B cell (primary cell): ENCODE results near the gene MAP2K5.

Experiments used
- EZH2 ChIP-seq: IDR thresholded peaks from 2 replicates; pipeline ENCODE4 v1.6.1; 2012; ENCODE audit warnings: borderline replicate concordance, low read depth, mild to moderate bottlenecking, moderate library complexity, low read length; ENCODE audit not compliant: insufficient read depth, poor library complexity, severe bottlenecking
- TF ChIP-seq, protein P1 (sequence below): fragments of 200-600 bp; IDR thresholded peaks from one replicate; pipeline ENCODE4 v1.8.0; 2022; ENCODE audit warnings: antibody characterized with exemption, mild to moderate bottlenecking

DNA sequence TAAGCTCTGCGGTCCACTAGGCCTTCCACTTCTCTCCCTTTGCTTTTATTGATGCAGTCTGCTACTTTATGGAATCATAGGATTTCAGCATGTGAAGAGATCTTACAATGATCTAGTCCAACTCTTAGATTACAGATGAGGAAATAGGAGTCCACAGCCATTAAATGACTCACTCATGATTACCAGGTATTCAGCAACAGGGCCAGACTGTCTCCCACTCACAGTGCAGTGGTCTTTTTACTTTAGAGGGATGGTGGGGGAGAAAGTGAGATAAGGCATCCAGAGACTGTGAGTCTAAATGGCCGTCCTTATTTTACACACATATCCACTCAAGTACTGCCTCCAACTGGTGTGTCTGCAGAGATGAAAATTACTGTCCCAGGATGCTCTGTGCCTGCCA lies 194.3 kb downstream of the MAP2K5 start:
- no peak for TF ChIP-seq EZH2
- TF ChIP-seq, protein P1, sequence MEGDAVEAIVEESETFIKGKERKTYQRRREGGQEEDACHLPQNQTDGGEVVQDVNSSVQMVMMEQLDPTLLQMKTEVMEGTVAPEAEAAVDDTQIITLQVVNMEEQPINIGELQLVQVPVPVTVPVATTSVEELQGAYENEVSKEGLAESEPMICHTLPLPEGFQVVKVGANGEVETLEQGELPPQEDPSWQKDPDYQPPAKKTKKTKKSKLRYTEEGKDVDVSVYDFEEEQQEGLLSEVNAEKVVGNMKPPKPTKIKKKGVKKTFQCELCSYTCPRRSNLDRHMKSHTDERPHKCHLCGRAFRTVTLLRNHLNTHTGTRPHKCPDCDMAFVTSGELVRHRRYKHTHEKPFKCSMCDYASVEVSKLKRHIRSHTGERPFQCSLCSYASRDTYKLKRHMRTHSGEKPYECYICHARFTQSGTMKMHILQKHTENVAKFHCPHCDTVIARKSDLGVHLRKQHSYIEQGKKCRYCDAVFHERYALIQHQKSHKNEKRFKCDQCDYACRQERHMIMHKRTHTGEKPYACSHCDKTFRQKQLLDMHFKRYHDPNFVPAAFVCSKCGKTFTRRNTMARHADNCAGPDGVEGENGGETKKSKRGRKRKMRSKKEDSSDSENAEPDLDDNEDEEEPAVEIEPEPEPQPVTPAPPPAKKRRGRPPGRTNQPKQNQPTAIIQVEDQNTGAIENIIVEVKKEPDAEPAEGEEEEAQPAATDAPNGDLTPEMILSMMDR: no peak
